ENCODE data around the gene TBC1D2B. TPM values are rescaled to one million over a fixed set of nuclear protein-coding genes. Genes with fewer than 3 reads are reported as not detected.

Gene TBC1D2B
- total and polyA plus RNA-seq, 4 donors, result 21.8 to 62.9 (median 38.9) TPM

GRCh38 chr15:78112551-78112950, 35.0 kb upstream of the TBC1D2B start:
- H3K9me3 ChIP-seq (ENCODE audit: control insufficient read depth in 4 of 4, insufficient read depth in 3 of 4, low read length in 3 of 4), result no peaks in the 10 kb centered on the region
- no peaks in the 10 kb centered on the region for H3K4me1 ChIP-seq (ENCODE audit: control insufficient read depth in 5 of 5, insufficient read depth in 5 of 5, low read length in 5 of 5)
- H3K9ac ChIP-seq (ENCODE audit: insufficient read depth in 1 of 2, low read length in 2 of 2), result no peak overlapping the region
- ATAC-seq (ENCODE audit: insufficient read depth, low FRiP score) (no peak), DNase-seq (no peak)
- TF ChIP-seq CTCF (IDR thresholded peaks at IDR 0.05; ENCODE audit: control extremely low read depth, extremely low read depth), result no peak
- 79 to 87% methylated on average over 3 of the region's 3 CpGs for WGBS, 2 donors
- no peaks in the 10 kb centered on the region for H3K27me3 ChIP-seq (ENCODE audit: control insufficient read depth in 3 of 3, insufficient read depth in 3 of 3, low read length in 2 of 3)
- H3K4me3 ChIP-seq, result no peak overlapping the region
- H3K36me3 ChIP-seq (ENCODE audit: control insufficient read depth in 4 of 4, insufficient read depth in 4 of 4, low read length in 4 of 4), result peaks cover 0 to 2% (median 0%) of the 10 kb centered on the region in 4 donors
- no peak overlapping the region for H3K27ac ChIP-seq (ENCODE audit: low read depth in 1 of 2, low read length in 1 of 2)

- no peak for ATAC-seq (ENCODE audit: insufficient read depth, low FRiP score)
- Histone ChIP-seq H3K4me3 (no peak overlapping the region), H3K27me3 (ENCODE audit: control insufficient read depth in 3 of 3, insufficient read depth in 3 of 3, low read length in 2 of 3) (no peaks in the 10 kb centered on the region), H3K4me1 (ENCODE audit: control insufficient read depth in 5 of 5, insufficient read depth in 5 of 5, low read length in 5 of 5) (no peaks in the 10 kb centered on the region), H3K9ac (ENCODE audit: insufficient read depth in 1 of 2, low read length in 2 of 2) (no peak overlapping the region), H3K27ac (ENCODE audit: low read depth in 1 of 2, low read length in 1 of 2) (no peak overlapping the region), H3K9me3 (ENCODE audit: control insufficient read depth in 4 of 4, insufficient read depth in 3 of 4, low read length in 3 of 4) (no peaks in the 10 kb centered on the region), H3K36me3 (ENCODE audit: control insufficient read depth in 4 of 4, insufficient read depth in 4 of 4, low read length in 4 of 4) (peaks cover 0 to 5% (median 0%) of the 10 kb centered on the region in 4 donors)
- no peak for DNase-seq
- TF ChIP-seq CTCF (IDR thresholded peaks at IDR 0.05; ENCODE audit: control extremely low read depth, extremely low read depth), result no peak
- WGBS, 2 donors, result 88 to 94% methylated on average over 3 of the region's 3 CpGs
Measured at GRCh38 chr15:78111788-78112187, 34.3 kb upstream of the TBC1D2B start.

- peaks cover 0 to 5% (median 0%) of the 10 kb centered on the region in 4 donors for H3K36me3 ChIP-seq (ENCODE audit: control insufficient read depth in 4 of 4, insufficient read depth in 4 of 4, low read length in 4 of 4)
- no peak overlapping the region for H3K27ac ChIP-seq (ENCODE audit: low read depth in 1 of 2, low read length in 1 of 2)
- 95 to 96% methylated on average over 10 of the region's 10 CpGs for WGBS, 2 donors
- ATAC-seq (ENCODE audit: insufficient read depth, low FRiP score) (no peak), DNase-seq (no peak)
- TF ChIP-seq CTCF (IDR thresholded peaks at IDR 0.05; ENCODE audit: control extremely low read depth, extremely low read depth), result no peak
- no peaks in the 10 kb centered on the region for H3K4me1 ChIP-seq (ENCODE audit: control insufficient read depth in 5 of 5, insufficient read depth in 5 of 5, low read length in 5 of 5)
- H3K4me3 ChIP-seq, result no peak overlapping the region
- H3K27me3 ChIP-seq (ENCODE audit: control insufficient read depth in 3 of 3, insufficient read depth in 3 of 3, low read length in 2 of 3), result no peaks in the 10 kb centered on the region
- no peaks in the 10 kb centered on the region for H3K9me3 ChIP-seq (ENCODE audit: control insufficient read depth in 4 of 4, insufficient read depth in 3 of 4, low read length in 3 of 4)
- no peak overlapping the region for H3K9ac ChIP-seq (ENCODE audit: insufficient read depth in 1 of 2, low read length in 2 of 2)
Measured at GRCh38 chr15:78110916-78111475, 33.5 kb upstream of the TBC1D2B start.

- Histone ChIP-seq H3K27ac (ENCODE audit: low read depth in 1 of 2, low read length in 1 of 2) (no peak overlapping the region), H3K4me1 (ENCODE audit: control insufficient read depth in 5 of 5, insufficient read depth in 5 of 5, low read length in 5 of 5) (peaks cover 0 to 2% (median 0%) of the 10 kb centered on the region in 5 donors), H3K36me3 (ENCODE audit: control insufficient read depth in 4 of 4, insufficient read depth in 4 of 4, low read length in 4 of 4) (peaks cover 0 to 5% (median 0%) of the 10 kb centered on the region in 4 donors), H3K9me3 (ENCODE audit: control insufficient read depth in 4 of 4, insufficient read depth in 3 of 4, low read length in 3 of 4) (no peaks in the 10 kb centered on the region), H3K9ac (ENCODE audit: insufficient read depth in 1 of 2, low read length in 2 of 2) (no peak overlapping the region), H3K27me3 (ENCODE audit: control insufficient read depth in 3 of 3, insufficient read depth in 3 of 3, low read length in 2 of 3) (no peaks in the 10 kb centered on the region), H3K4me3 (no peak overlapping the region)
- TF ChIP-seq CTCF (IDR thresholded peaks at IDR 0.05; ENCODE audit: control extremely low read depth, extremely low read depth), result no peak
- WGBS, 2 donors, result 92 to 99% methylated on average over 6 of the region's 6 CpGs
- ATAC-seq (ENCODE audit: insufficient read depth, low FRiP score), result no peak
- DNase-seq, result no peak
Measured at GRCh38 chr15:78110096-78110495, 32.6 kb upstream of the TBC1D2B start.

Measured in lung (tissue), 12 donors.